ENCODE data around the gene KIF5B.
"Not testable (repeated sequence)": the region's sequence is repeated elsewhere in the genome, so short reads cannot be mapped to it uniquely, and the experiment has no call there.

The KIF5B gene

GRCh38 chr10:32059472-32059871 lies 3.2 kb upstream of the KIF5B start:
- DNase-seq: no peak

GRCh38 chr10:32057036-32057372 lies 779 bp upstream of the KIF5B start:
- DNase-seq: no peak

DNA sequence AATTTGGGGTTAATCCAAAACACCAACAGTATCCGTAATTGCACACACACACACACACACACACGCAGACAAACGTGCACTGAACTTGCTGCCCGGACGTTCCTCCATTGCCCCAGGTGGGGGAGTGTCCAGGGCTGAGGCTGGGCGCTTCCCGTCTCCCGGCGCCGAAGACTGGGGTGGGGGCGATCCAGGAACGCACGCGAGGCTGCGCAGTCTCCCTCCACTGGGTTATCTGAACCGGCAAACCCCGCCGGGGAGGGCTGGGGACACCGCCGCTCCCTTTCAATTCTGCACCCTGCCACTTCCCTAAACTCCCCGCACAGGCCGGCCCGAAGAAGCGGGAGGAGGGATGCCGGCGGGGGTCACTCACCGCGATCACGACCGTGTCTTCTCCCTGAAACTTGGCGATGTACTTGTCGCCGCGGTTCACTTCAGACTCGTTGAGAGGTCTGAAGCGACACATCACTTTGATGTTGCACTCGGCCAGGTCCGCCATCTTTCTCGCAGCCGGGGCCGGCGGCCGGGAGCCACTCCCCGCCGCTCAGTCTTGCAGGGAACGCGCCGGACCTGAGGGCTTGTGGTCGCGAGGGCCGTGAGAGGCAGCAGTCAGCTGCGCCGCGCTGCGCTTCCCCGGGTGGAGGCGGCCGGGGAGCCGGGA lies 618 bp downstream of the KIF5B start:
- DNase-seq: peak; percentile 53

GRCh38 chr10:32054094-32054493 lies 2.1 kb downstream of the KIF5B start:
- DNase-seq: peak; percentile 66

DNA sequence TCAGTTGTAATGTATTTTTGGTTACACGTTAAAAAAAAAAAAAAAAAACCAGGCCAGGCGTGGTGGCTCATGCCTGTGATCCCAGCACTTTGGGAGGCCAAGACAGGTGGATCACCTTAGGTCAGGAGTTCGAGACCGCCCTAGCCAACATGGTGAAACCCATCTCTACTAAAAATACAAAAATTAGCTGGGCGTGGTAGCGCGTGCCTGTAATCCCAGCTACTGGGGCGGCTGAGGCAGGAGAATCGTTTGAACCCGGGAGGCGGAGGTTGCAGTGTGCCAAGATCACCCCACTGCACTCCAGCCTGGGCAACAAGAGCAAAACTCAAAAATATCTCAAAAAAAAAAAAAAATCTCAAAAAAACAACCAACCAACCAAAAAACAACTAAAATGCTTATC lies 2.8 kb downstream of the KIF5B start:
- DNase-seq: not testable (repeated sequence)

DNA sequence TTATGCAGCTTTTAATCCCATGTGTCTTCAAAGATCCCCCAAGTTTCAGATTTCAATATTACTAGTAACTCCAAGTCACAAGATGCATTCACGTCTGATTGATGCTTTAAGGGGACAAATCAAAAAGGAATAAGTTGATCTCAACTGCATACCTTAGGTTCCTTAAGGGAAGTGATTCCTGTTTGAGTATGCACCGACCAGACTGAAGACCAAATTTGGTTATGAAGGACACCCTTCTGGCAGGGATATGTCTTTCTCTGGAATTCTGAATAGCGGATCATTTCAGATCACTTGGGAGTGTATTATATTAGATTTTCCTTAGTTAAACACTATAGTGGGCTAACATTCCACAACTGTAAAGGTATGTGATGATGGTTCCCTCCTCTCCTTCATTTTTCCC lies 4.3 kb downstream of the KIF5B start:
- peak; percentile 9 for DNase-seq

GRCh38 chr10:32050177-32050576 lies 6.0 kb downstream of the KIF5B start:
- DNase-seq: peak; percentile 2

- peak; percentile 72 for DNase-seq
These were observed 7.1 kb downstream of the KIF5B start for GRCh38 chr10:32049113-32049512.

DNA sequence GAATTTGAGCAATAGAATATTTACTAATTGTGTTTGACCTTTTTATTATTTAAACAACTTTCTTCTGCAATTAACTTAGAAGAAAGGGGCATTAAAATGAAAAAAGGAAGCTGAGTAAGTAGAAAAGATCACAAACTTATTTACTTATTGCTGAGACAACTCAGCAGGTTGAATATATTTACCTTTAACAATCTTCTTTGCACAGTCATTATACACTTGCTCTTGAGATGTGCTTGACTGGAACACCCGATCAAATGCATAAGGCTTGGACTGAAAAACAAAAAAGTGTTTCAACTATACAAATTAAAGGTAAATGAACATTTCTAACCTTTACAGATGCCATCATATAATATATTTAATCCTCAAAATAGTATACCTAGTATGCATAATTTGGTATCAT lies 7.9 kb downstream of the KIF5B start:
- DNase-seq: no peak

DNA sequence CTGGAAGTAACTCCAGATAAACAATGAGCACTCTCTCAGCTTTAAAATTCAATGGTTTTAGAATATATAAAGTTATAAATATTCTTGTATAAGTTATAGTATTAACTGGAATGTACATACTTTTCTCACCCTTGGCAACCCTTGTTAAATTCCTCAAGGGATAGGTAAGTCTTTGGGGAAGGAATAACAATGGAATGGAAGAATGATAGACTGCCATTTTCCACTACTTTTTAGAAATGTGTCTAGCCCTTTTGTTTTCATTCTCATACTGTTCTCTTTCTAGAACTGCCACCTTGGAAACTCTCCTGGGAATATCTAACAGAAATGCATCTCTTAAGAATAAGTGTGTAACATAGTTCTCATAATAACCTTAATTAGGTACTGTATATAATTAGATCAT lies 8.3 kb downstream of the KIF5B start:
- DNase-seq: no peak

GRCh38 chr10:32046151-32046550 lies 10.1 kb downstream of the KIF5B start:
- DNase-seq: no peak

DNA sequence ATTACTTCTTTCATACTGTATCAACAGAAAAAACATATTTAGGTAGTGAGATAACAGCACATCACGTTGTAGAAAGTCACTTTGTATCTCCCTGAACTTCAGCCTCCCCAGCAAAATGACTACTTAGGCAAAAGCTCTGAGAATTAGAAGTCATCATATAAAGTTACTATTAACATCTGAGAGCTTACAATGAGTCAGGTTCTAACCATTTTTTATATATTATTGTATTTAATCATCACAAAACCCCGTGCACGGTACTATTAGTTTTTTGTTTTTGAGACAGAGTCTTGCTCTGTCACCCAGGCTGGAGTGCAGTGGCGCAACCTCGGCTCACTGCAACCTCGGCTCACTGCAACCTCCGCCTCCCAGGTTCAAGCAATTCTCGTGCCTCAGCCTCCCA lies 13.5 kb downstream of the KIF5B start:
- peak; percentile 82 for DNase-seq

DNA sequence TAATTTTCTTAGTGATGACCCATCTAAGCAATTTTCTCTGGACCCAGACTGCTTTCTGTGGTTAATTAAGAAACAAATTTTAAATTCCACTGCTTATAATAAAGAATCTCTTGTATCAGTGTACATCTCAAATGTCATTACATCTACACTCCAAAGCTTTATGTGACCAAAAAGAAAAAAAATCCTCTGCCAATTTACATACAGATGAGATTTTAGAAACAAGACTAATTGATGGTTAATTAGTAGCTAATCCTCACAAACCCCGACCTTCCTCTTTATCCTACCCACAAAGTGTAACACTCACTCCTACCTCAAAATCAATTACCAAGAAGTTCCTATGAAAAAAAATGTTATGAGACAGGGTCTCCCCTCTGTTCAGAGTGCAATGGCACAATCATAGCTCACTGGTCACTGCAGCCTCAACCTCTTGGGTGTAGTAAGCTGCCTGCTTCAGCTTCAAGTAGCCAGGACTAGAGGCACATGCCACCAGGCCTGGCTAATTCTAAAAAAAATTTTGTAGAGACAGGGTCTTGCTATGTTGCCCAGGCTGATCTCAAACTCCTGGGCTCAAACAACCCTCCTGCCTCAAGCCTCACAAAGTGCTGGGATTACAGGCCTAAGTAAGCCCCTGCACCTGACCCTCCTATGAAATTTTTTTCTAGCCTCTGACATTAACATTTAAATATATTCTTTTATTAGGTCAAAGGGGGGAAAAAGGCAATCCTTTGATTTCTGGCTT lies 14.8 kb downstream of the KIF5B start:
- peak; percentile 5 for DNase-seq

DNA sequence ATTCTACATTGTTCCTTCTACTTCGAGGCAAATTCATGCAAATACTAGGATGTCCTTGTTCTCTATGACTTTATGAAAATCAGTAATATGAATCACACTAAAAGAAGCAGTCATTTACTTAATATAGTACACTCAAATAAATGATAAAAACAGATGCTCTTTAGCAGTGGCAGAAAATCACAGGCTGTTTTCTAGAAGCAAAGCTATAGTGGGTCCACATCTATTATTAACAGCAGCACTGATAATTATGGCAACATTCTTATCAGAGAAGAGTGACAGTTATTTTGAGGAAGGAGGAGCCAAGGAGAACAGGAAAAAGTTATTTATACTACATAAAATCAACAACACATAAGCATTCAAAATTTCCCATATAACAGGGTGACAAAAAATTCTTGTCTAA lies 16.5 kb downstream of the KIF5B start:
- DNase-seq: no peak

GRCh38 chr10:32038777-32039176 lies 17.4 kb downstream of the KIF5B start:
- DNase-seq: peak; percentile 14

DNA sequence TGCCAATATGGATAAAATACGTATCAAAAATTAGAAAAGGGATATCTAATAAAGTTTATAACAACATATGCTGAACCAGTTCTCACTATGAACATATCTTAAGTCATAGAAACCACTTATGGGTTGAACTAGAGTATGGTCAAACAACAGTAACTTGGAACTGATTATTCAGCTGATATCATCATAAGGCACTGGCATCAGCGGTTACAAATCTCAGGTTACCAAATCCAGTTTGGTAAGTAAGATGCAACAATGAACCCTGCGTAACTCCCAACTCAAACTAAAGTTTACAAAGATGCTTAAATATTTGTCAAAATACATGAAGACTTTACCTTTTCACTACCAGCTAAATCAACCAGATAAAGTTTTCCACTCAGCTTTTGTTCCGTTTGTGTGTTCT lies 19.3 kb downstream of the KIF5B start:
- no peak for DNase-seq

DNA sequence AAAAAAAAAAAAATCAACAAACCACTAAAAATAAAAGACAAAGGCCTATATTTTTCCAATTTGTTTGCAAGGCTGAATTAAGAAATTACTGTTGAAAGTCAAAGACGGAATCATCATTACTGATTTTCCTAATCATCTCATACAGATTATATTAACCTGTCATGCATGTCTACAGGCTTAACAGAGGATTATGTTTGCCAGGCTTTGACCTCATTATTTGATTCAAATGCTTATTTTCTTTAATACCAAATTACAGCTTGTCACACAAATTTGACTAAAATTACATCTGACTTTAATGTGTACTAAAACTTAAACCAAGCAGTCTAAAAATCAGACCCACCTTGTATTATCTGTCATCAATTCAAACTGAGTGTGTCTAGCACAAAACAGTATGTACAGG lies 21.2 kb downstream of the KIF5B start:
- DNase-seq: no peak

DNA sequence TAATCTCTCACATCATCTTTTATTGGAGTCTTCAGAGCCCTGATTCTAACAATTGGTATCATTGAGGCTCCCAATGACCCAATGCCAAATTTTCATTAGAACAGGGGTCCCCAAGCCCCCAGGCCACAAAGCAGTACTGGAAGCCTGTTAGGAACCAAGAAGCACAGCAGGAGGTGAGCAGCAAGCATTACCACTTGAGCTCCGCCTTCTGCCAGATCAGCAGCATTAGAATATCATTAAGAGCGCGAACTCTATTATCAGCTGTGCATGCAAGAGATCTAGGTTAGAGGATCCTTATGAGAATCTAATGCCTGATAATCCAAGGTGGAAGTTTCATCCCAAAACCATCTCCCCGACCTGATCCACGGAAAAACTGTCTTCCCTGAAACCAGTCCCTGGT lies 23.1 kb downstream of the KIF5B start:
- DNase-seq: no peak

GRCh38 chr10:32031920-32032319 lies 24.3 kb downstream of the KIF5B start:
- no peak for DNase-seq

DNA sequence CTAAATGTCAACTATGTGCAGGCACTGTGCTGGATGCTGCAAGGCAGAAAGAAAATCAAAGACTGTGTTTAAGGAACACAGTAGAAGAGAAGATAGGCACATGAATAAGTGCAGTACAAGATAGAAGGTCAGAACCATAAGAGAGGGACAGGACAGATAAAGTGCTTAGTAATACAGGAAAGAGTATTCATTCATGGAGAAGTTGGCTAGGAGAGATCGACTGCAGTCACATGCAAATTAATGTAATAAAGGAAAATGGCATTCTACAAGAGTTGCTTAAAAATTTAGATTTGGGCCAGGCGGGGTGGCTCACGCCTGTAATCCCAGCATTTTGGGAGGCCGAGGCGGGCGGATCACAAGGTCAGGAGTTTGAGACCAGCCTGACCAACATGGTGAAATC lies 24.8 kb downstream of the KIF5B start:
- DNase-seq: no peak

- no peak for DNase-seq
These were observed 27.5 kb downstream of the KIF5B start for GRCh38 chr10:32028710-32029109.

GRCh38 chr10:32023264-32023663 lies 33.0 kb downstream of the KIF5B start:
- DNase-seq: no peak

GRCh38 chr10:32017044-32017443 lies 39.2 kb downstream of the KIF5B start:
- no peak for DNase-seq

- no peak for DNase-seq
These were observed 40.8 kb downstream of the KIF5B start for GRCh38 chr10:32015386-32015785.

- no peak for DNase-seq
These were observed 49.2 kb downstream of the KIF5B start for GRCh38 chr10:32007026-32007425.

All from EL (cell line).